Natural killer cell (primary cell): ENCODE results near the gene ALCAM. TPM values are rescaled to one million over a fixed set of nuclear protein-coding genes. Genes with fewer than 3 reads are reported as not detected.

Source experiments
- ATAC-seq, 3 donors: fragments of 150-1000 bp in 2 of 3; fragments of 200-7000 bp in 1 of 3; cut with Tn5 transposase; 1 replicate in 1 of 3; 2 replicates in 2 of 3; pipeline ENCODE4 v1.10.0; 2021; ENCODE audit warnings: mild to moderate bottlenecking in 2 of 3, moderate library complexity in 2 of 3
- DNase-seq, 2 donors: peaks; one replicate each; pipeline versions ENCODE4 v3.0.0 to v3.0.0-alpha.2; 2013 to 2021; ENCODE audit warnings: mixed read lengths in 1 of 2
- H3K27ac ChIP-seq: one replicate; pipeline ENCODE4 v1.5.1; 2013; ENCODE audit warnings: mild to moderate bottlenecking, low read length
- H3K27me3 ChIP-seq: one replicate; pipeline ENCODE4 v1.6.1; 2013; ENCODE audit warnings: low read length; ENCODE audit not compliant: control insufficient read depth, insufficient read depth
- H3K36me3 ChIP-seq: one replicate; pipeline ENCODE4 v1.6.1; 2013; ENCODE audit warnings: low read length; ENCODE audit not compliant: control insufficient read depth, insufficient read depth
- H3K4me1 ChIP-seq: one replicate; pipeline ENCODE4 v1.6.1; 2013; ENCODE audit warnings: low read length; ENCODE audit not compliant: control insufficient read depth, insufficient read depth
- H3K4me3 ChIP-seq: one replicate; pipeline ENCODE4 v1.5.1; 2013; ENCODE audit warnings: low read length
- H3K9me3 ChIP-seq: one replicate; pipeline ENCODE4 v1.6.1; 2013; ENCODE audit warnings: low read length; ENCODE audit not compliant: control insufficient read depth, insufficient read depth
- H3K27ac Mint-ChIP-seq, 2 donors: one replicate each; pipeline ENCODE4 v1.8.0; 2022; ENCODE audit warnings: mild to moderate bottlenecking in 2 of 2, mixed read lengths in 2 of 2, moderate library complexity in 1 of 2
- H3K27me3 Mint-ChIP-seq, 2 donors: one replicate each; pipeline ENCODE4 v1.8.0; 2022; ENCODE audit warnings: low read depth in 2 of 2, mixed read lengths in 2 of 2
- H3K36me3 Mint-ChIP-seq: one replicate; pipeline ENCODE4 v1.8.0; 2022; ENCODE audit warnings: mixed read lengths
- H3K4me1 Mint-ChIP-seq, 2 donors: one replicate each; pipeline ENCODE4 v1.8.0; 2022; ENCODE audit warnings: mixed read lengths in 2 of 2
- H3K4me3 Mint-ChIP-seq: one replicate; pipeline ENCODE4 v1.8.0; 2022; ENCODE audit warnings: mild to moderate bottlenecking, moderate library complexity, mixed read lengths
- H3K9me3 Mint-ChIP-seq, 2 donors: one replicate each; pipeline ENCODE4 v1.8.0; 2022; ENCODE audit warnings: mixed read lengths in 2 of 2
- WGBS: methylation state at CpG from one replicate; pipeline ENCODE4 v1.1.7; 2013; ENCODE audit warnings: missing lambda C conversion rate; ENCODE audit not compliant: insufficient coverage; 5-methylcytosine and 5-hydroxymethylcytosine counted together
- intact Hi-C: fragments of 100-400 bp; cut with micrococcal nuclease; formaldehyde crosslinking; loops from one replicate; pipeline ENCODE4 v1.14.2; 2022
- total RNA-seq, 4 donors: library from RNA; stranded (reverse); fragments of 120-200 nt in 1 of 4; gene quantifications; one replicate each; pipeline versions ENCODE4 v1.2.3 to v1.2.4, GENCODE V29; 2013 to 2022
- TF ChIP-seq, protein P1 (sequence below): fragments of 200-600 bp; IDR thresholded peaks from one replicate; pipeline ENCODE4 v1.8.0; 2022; ENCODE audit warnings: antibody characterized with exemption

The ALCAM gene
- total RNA-seq, 3 donors from 2014 or later (not counting 1 experiment from before 2014, with no cell fraction given), result 1.5 to 3.0 (median 1.5) TPM

DNA sequence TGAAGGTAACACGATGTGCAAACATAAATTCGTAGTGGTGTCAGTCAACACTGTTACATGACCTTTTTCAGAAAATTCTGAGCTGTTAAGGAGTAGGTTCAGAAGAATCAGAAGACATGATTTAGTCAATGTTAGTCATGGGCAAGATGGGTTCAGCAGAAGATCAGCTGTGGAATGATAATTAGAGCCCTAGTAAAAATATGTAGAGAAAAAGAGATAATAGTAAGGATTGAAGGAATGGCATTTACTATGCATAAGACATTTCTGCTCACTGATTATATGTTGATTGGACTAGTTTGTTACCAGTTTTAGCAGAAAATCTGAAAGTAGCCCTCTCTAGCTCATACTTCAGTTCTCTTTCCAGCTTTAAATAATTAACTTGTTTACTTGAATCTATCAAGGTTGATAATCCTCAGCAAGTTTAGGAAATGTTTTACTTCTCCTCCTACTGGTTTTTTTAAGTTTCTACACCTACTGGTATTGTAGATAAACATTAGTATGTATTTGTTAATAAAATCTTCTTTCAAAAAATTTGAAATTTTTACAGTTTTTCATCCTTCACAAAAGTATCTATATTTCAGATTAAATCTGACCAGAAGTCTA lies 98.6 kb downstream of the ALCAM start:
- Mint-ChIP-seq H3K4me1 (no peaks in the 10 kb centered on the region), H3K27me3 (no peaks in the 10 kb centered on the region), H3K9me3 (peaks cover 3 to 4% of the 10 kb centered on the region in 2 donors), H3K4me3 (no peak overlapping the region), H3K27ac (no peak overlapping the region), H3K36me3 (no peaks in the 10 kb centered on the region)
- DNase-seq, result no peak
- intact Hi-C loops, result no loop called here
- H3K36me3 ChIP-seq, result no peaks in the 10 kb centered on the region
- ATAC-seq, result no peak
- H3K4me1 ChIP-seq, result no peaks in the 10 kb centered on the region
- no peaks in the 10 kb centered on the region for H3K9me3 ChIP-seq
- WGBS, result 88% methylated on average over 2 of the region's 2 CpGs
- TF ChIP-seq, protein P1, sequence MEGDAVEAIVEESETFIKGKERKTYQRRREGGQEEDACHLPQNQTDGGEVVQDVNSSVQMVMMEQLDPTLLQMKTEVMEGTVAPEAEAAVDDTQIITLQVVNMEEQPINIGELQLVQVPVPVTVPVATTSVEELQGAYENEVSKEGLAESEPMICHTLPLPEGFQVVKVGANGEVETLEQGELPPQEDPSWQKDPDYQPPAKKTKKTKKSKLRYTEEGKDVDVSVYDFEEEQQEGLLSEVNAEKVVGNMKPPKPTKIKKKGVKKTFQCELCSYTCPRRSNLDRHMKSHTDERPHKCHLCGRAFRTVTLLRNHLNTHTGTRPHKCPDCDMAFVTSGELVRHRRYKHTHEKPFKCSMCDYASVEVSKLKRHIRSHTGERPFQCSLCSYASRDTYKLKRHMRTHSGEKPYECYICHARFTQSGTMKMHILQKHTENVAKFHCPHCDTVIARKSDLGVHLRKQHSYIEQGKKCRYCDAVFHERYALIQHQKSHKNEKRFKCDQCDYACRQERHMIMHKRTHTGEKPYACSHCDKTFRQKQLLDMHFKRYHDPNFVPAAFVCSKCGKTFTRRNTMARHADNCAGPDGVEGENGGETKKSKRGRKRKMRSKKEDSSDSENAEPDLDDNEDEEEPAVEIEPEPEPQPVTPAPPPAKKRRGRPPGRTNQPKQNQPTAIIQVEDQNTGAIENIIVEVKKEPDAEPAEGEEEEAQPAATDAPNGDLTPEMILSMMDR, result no peak
- H3K4me3 ChIP-seq, result no peak overlapping the region
- no peak overlapping the region for H3K27ac ChIP-seq
- H3K27me3 ChIP-seq, result no peaks in the 10 kb centered on the region

DNA sequence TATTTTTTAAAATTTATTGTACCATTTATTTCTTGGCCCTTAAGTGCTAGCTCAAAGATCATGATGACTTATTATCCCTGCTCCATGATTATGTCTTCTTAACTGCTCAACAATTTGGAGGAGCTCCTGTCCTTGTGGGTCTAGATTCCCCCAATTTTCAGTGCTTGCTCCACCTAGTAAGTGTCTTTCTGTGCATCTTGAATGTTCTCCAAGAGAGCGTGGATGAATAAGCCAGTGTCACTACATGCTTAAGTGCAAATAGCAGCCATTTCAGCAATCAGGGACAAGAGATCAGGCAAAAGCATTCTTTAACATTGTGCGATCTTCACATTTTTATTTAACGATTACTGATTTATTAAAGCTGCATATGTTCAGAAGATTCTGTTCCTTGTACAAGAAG lies 99.4 kb downstream of the ALCAM start:
- no peaks in the 10 kb centered on the region for H3K4me1 ChIP-seq
- DNase-seq, result no peak
- no peak overlapping the region for H3K4me3 Mint-ChIP-seq
- no peaks in the 10 kb centered on the region for H3K36me3 ChIP-seq
- H3K27me3 ChIP-seq, result no peaks in the 10 kb centered on the region
- H3K4me1 Mint-ChIP-seq, result no peaks in the 10 kb centered on the region
- H3K9me3 ChIP-seq, result no peaks in the 10 kb centered on the region
- no peak overlapping the region for H3K4me3 ChIP-seq
- no peaks in the 10 kb centered on the region for H3K36me3 Mint-ChIP-seq
- intact Hi-C loops, result no loop called here
- H3K27ac Mint-ChIP-seq, result no peak overlapping the region
- peaks cover 3 to 4% of the 10 kb centered on the region in 2 donors for H3K9me3 Mint-ChIP-seq
- WGBS, result 95% methylated on average over 2 of the region's 3 CpGs
- TF ChIP-seq, protein P1, result no peak
- no peak overlapping the region for H3K27ac ChIP-seq
- no peaks in the 10 kb centered on the region for H3K27me3 Mint-ChIP-seq
- ATAC-seq, result no peak

DNA sequence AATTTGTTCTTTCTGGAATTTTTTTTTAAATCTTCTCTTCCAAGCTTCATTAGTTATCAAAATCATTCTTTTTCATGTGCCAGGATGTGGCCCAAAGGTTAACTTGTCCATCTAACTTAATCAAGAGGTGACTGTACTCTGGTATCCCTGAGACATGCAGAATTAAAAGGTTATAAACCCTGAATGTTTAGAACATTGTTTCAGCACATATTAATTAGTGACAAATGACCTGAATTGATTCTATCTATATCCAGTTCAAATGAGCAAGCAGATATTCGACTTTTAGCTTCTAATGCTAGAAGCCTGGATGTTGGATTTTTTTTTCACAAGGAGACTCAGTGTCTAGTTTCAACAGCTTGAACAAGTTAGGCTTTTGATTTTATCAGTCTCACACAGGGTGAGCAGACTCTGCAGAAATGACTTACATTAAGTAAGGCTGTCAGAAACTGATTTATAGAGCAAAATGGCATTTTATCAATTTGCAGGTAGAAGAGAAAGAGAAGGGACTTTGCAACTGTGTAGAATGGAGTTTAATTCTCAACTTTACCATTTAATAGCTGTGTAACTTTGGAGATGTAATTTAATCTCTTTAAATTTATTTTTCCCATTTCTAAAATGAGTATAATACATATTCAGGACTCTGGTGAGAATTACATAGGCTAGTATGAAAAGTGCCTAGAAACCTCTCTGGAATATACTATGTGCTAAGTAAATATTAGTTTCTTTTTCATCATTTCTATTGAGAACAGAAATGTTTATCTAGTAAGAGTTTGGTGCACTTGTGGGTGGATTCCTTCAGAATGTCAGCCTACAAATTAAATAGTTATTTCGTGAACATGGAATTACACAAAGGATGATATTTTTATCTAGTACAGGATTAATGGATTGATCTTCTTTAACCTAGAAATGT lies 100.0 kb downstream of the ALCAM start:
- H3K4me1 Mint-ChIP-seq, result no peaks in the 10 kb centered on the region
- DNase-seq (no peak), ATAC-seq (no peak)
- H3K9me3 Mint-ChIP-seq, result peaks cover 3 to 4% of the 10 kb centered on the region in 2 donors
- Histone ChIP-seq H3K36me3 (no peaks in the 10 kb centered on the region), H3K4me1 (no peaks in the 10 kb centered on the region), H3K27ac (no peak overlapping the region), H3K4me3 (no peak overlapping the region), H3K9me3 (no peaks in the 10 kb centered on the region), H3K27me3 (no peaks in the 10 kb centered on the region)
- H3K27ac Mint-ChIP-seq, result no peak overlapping the region
- intact Hi-C loops, result no loop called here
- H3K36me3 Mint-ChIP-seq, result no peaks in the 10 kb centered on the region
- 50% methylated on average over 2 of the region's 2 CpGs for WGBS
- H3K27me3 Mint-ChIP-seq, result no peaks in the 10 kb centered on the region
- TF ChIP-seq, protein P1, result no peak
- no peak overlapping the region for H3K4me3 Mint-ChIP-seq
